IMR-90 (cell line): ENCODE measurements around the gene ASH1L. TPM values are rescaled to one million over a fixed set of nuclear protein-coding genes. Genes with fewer than 3 reads are reported as not detected.

Experiments
- ATAC-seq: fragments of 200-7000 bp; cut with Tn5 transposase; 2 replicates; pipeline ENCODE4 v1.9.1; 2020; ENCODE audit warnings: low read depth, mild to moderate bottlenecking, moderate library complexity
- BruUV-seq: library from RNA; stranded (reverse); fragments of 400-500 nt; replicated peaks from 2 replicates; lab custom pipeline; 2021; lab: Mats Ljungman, UMichigan
- CTCF ChIA-PET: fragments of 300-600 bp; formaldehyde crosslinking; extraction: SDS; loops from one replicate; lab custom pipeline; 2021; ENCODE audit warnings: antibody characterized with exemption; lab: Yijun Ruan, JAX
- POLR2A ChIA-PET: fragments of 300-600 bp; sonication (Branson Sonifier 250); formaldehyde crosslinking; loops from one replicate; lab custom pipeline; 2022; ENCODE audit warnings: antibody characterized with exemption; ENCODE audit not compliant: unreplicated experiment; lab: Charles Lee
- DNase-seq: peaks from one replicate; pipeline ENCODE4 v3.0.0; 2013
- H2AFZ ChIP-seq: replicated peaks from 2 replicates; pipeline ENCODE3; 2013; ENCODE audit warnings: low read length, mild to moderate bottlenecking; ENCODE audit not compliant: poor library complexity
- H2AK5ac ChIP-seq: 2 replicates; pipeline ENCODE4 v1.6.1; 2013; ENCODE audit warnings: low read depth, low read length, inconsistent platforms
- H2AK9ac ChIP-seq: replicated peaks from 2 replicates; pipeline ENCODE3; 2013; ENCODE audit warnings: mild to moderate bottlenecking, low read depth, low read length, moderate library complexity; ENCODE audit not compliant: poor library complexity
- H2BK120ac ChIP-seq: 2 replicates; pipeline ENCODE4 v1.6.1; 2013; ENCODE audit warnings: low read depth, low read length, inconsistent platforms
- H2BK15ac ChIP-seq: 3 replicates; pipeline ENCODE4 v1.6.1; 2013; ENCODE audit warnings: low read depth, low read length, inconsistent platforms
- H2BK20ac ChIP-seq: 2 replicates; pipeline ENCODE4 v1.6.1; 2013; ENCODE audit warnings: low read depth, mild to moderate bottlenecking, inconsistent platforms, low read length, moderate library complexity
- H2BK5ac ChIP-seq: 2 replicates; pipeline ENCODE4 v1.6.1; 2013; ENCODE audit warnings: mild to moderate bottlenecking, low read depth, low read length, inconsistent platforms; ENCODE audit not compliant: poor library complexity, severe bottlenecking
- H3K14ac ChIP-seq: replicated peaks from 2 replicates; pipeline ENCODE4 v1.6.1; 2013; ENCODE audit warnings: low read depth, low read length, inconsistent platforms
- H3K18ac ChIP-seq: 2 replicates; pipeline ENCODE4 v1.6.1; 2013; ENCODE audit warnings: low read depth, low read length, control low read depth
- H3K23ac ChIP-seq: 2 replicates; pipeline ENCODE4 v1.6.1; 2013; ENCODE audit warnings: low read depth, low read length, inconsistent platforms
- H3K27ac ChIP-seq: 2 replicates; pipeline ENCODE4 v1.5.1; 2013; ENCODE audit warnings: mild to moderate bottlenecking, control low read depth, low read length; ENCODE audit not compliant: insufficient read depth
- H3K27me3 ChIP-seq: 2 replicates; pipeline ENCODE4 v1.6.1; 2013; ENCODE audit warnings: low read length; ENCODE audit not compliant: control insufficient read depth, insufficient read depth
- H3K36me3 ChIP-seq: 2 replicates; pipeline ENCODE4 v1.6.1; 2013; ENCODE audit warnings: low read length, mixed read lengths; ENCODE audit not compliant: control insufficient read depth, insufficient read depth
- H3K4ac ChIP-seq: 2 replicates; pipeline ENCODE4 v1.6.1; 2013; ENCODE audit warnings: low read depth, low read length, inconsistent platforms
- H3K4me1 ChIP-seq: 2 replicates; pipeline ENCODE4 v1.6.1; 2013; ENCODE audit warnings: low read length, mixed read lengths; ENCODE audit not compliant: control insufficient read depth, insufficient read depth
- H3K4me2 ChIP-seq: 2 replicates; pipeline ENCODE4 v1.6.1; 2013; ENCODE audit warnings: low read depth, mild to moderate bottlenecking, control low read depth, low read length, moderate library complexity
- H3K4me3 ChIP-seq: 2 replicates; pipeline ENCODE4 v1.5.1; 2013; ENCODE audit warnings: low read depth, mild to moderate bottlenecking, control low read depth, low read length, moderate library complexity; ENCODE audit not compliant: insufficient read depth
- H3K56ac ChIP-seq: 2 replicates; pipeline ENCODE4 v1.6.1; 2013; ENCODE audit warnings: low read length, inconsistent platforms; ENCODE audit not compliant: insufficient read depth; ENCODE audit errors: extremely low read depth
- H3K79me1 ChIP-seq, 2 experiments: 2 replicates each; pipeline ENCODE4 v1.6.1; 2013; ENCODE audit warnings: low read length in 2 of 2, inconsistent platforms in 1 of 2, low read depth in 1 of 2
- H3K9ac ChIP-seq: 2 replicates; pipeline ENCODE4 v1.6.1; 2013; ENCODE audit warnings: low read depth, low read length, control low read depth
- H3K9me1 ChIP-seq: 2 replicates; pipeline ENCODE4 v1.6.1; 2013; ENCODE audit warnings: low read length, inconsistent platforms; ENCODE audit not compliant: insufficient read depth
- H3K9me3 ChIP-seq: 2 replicates; pipeline ENCODE4 v1.6.1; 2013; ENCODE audit warnings: low read length; ENCODE audit not compliant: control insufficient read depth, insufficient read depth
- H4K20me1 ChIP-seq: 2 replicates; pipeline ENCODE4 v1.6.1; 2013; ENCODE audit warnings: low read length, inconsistent platforms; ENCODE audit not compliant: insufficient read depth
- H4K5ac ChIP-seq: 2 replicates; pipeline ENCODE4 v1.6.1; 2013; ENCODE audit warnings: mild to moderate bottlenecking, low read depth, low read length, control low read depth
- H4K8ac ChIP-seq, 2 experiments: 2 replicates each; pipeline ENCODE4 v1.6.1; 2013; ENCODE audit warnings: low read depth in 2 of 2, low read length in 2 of 2, control low read depth in 1 of 2, inconsistent platforms in 1 of 2
- H4K91ac ChIP-seq: 2 replicates; pipeline ENCODE4 v1.6.1; 2013; ENCODE audit warnings: low read depth, low read length, inconsistent platforms; ENCODE audit not compliant: insufficient read depth
- CEBPB ChIP-seq: IDR thresholded peaks from 2 replicates; pipeline ENCODE4 v1.6.1; 2012; ENCODE audit warnings: low read depth, low read length, improper control_type of control experiment
- CHD1 ChIP-seq: IDR thresholded peaks from 2 replicates; pipeline ENCODE4 v1.6.1; 2012; ENCODE audit warnings: low read depth, low read length, improper control_type of control experiment
- CTCF ChIP-seq: conservative IDR thresholded peaks from 2 replicates; pipeline ENCODE4 v1.5.1; 2012; ENCODE audit warnings: mild to moderate bottlenecking, low read depth, low read length, improper control_type of control experiment
- ELK1 ChIP-seq: fragments of 150-350 bp; IDR thresholded peaks from 2 replicates; pipeline ENCODE4 v1.6.1; 2016; ENCODE audit warnings: low read depth, mild to moderate bottlenecking, low read length, moderate library complexity, borderline replicate concordance
- FOS ChIP-seq: fragments of 150-350 bp; IDR thresholded peaks from 2 replicates; pipeline ENCODE4 v1.6.1; 2016; ENCODE audit warnings: low read depth, low read length
- MAZ ChIP-seq: IDR thresholded peaks from 2 replicates; pipeline ENCODE4 v1.6.1; 2012; ENCODE audit warnings: low read depth, mild to moderate bottlenecking, low read length, improper control_type of control experiment, moderate library complexity, borderline replicate concordance
- RAD21 ChIP-seq: IDR thresholded peaks from 2 replicates; pipeline ENCODE4 v1.6.1; 2012; ENCODE audit warnings: low read length, improper control_type of control experiment
- RCOR1 ChIP-seq: IDR thresholded peaks from 2 replicates; pipeline ENCODE4 v1.6.1; 2012; ENCODE audit warnings: mild to moderate bottlenecking, low read length, improper control_type of control experiment; ENCODE audit not compliant: insufficient replicate concordance
- SMC3 ChIP-seq: fragments of 150-350 bp; IDR thresholded peaks from 2 replicates; pipeline ENCODE4 v1.6.1; 2016; ENCODE audit warnings: low read depth, mild to moderate bottlenecking, antibody characterized with exemption, low read length, moderate library complexity
- USF2 ChIP-seq: fragments of 150-350 bp; IDR thresholded peaks from 2 replicates; pipeline ENCODE4 v1.6.1; 2017; ENCODE audit warnings: mild to moderate bottlenecking, antibody characterized with exemption, low read length, low read depth
- WGBS, 2 experiments: methylation state at CpG; one replicate each; pipeline versions ENCODE4 v1.1.5 to v1.1.7; 2013; ENCODE audit warnings: missing lambda C conversion rate in 2 of 2; ENCODE audit not compliant: insufficient read length in 1 of 2; ENCODE audit errors: extremely low coverage in 2 of 2; 5-methylcytosine and 5-hydroxymethylcytosine counted together
- dilution Hi-C: fragments of 300-500 bp; cut with HindIII; formaldehyde crosslinking; loops from one replicate; pipeline ENCODE4 v1.14.3; 2018; ENCODE audit warnings: low sequenced_read_pairs; ENCODE audit not compliant: unreplicated experiment
- in situ Hi-C: fragments of 300-500 bp; cut with MboI; formaldehyde crosslinking; loops from 3 replicates; pipeline ENCODE4 v1.14.3; 2019; ENCODE audit warnings: low sequenced_read_pairs, inconsistent platforms, mixed read lengths
- intact Hi-C: fragments of 100-400 bp; cut with micrococcal nuclease; formaldehyde crosslinking; loops from 2 replicates; pipeline ENCODE4 v1.10.0; 2022
- polyA plus RNA-seq, 3 experiments: library from polyadenylated mRNA; depleted of rRNA; stranded (reverse); fragments of >200 nt; gene quantifications; 2 replicates each; pipeline ENCODE4 v1.2.3, GENCODE V29; 2012; ENCODE audit warnings: low replicate concordance in 1 of 3
- total RNA-seq: library from RNA; depleted of rRNA; stranded (reverse); fragments of >200 nt; gene quantifications from 2 replicates; pipeline ENCODE4 v1.2.3, GENCODE V29; 2012

ASH1L gene
- total and polyA plus RNA-seq, 2 of the 4 experiments (the other 2 are of a cell fraction) = 13.7 to 18.5 TPM

GRCh38 chr1:155322953-155323728, 239.5 kb downstream of the ASH1L start:
- Histone ChIP-seq H3K23ac (no peak overlapping the region), H3K36me3 (peaks cover 21% of the 10 kb centered on the region), H2BK15ac (no peak overlapping the region), H2BK20ac (no peak overlapping the region), H3K56ac (peak overlapping the region; percentile 62; the same call in 1 of the 2 replicates), H3K9me1 (peaks cover 16% of the 10 kb centered on the region; the same call in 1 of the 2 replicates), H3K18ac (no peak overlapping the region), H3K4me2 (peak overlapping the region; percentile 91), H2BK5ac (peak overlapping the region; percentile 75), H4K5ac (no peak overlapping the region), H3K9ac (peak overlapping the region; percentile 41), H2BK120ac (no peak overlapping the region), H2AK5ac (peak overlapping the region; percentile 54; the same call in 1 of the 2 replicates), H4K91ac (peak overlapping the region; percentile 32; the same call in 1 of the 2 replicates), H3K4me1 (peaks cover 18% of the 10 kb centered on the region; the same call in 1 of the 2 replicates), H3K4ac (peak overlapping the region; percentile 37; the same call in 1 of the 2 replicates), H3K79me1 (peaks cover 9 to 66% of the 10 kb centered on the region in 2 experiments), H4K8ac (peak overlapping the region in 1 of 2 experiments; percentile 69; a peak in 2 of 4 replicates), H3K14ac (peak overlapping the region; percentile 42; the same call in 1 of the 2 replicates), H3K9me3 (no peaks in the 10 kb centered on the region), H3K27ac (peak overlapping the region; percentile 70), H3K4me3 (peak overlapping the region; percentile 58), H2AFZ (peak overlapping the region; percentile 88), H2AK9ac (peak overlapping the region; percentile 35), H4K20me1 (peaks cover 25% of the 10 kb centered on the region), H3K27me3 (no peaks in the 10 kb centered on the region)
- ChIA-PET POLR2A (interaction anchor here (1.0 kb wide), 1 partner anchor 10 kb away, joined by 3 read pairs; no protein-coding TSS in a partner anchor), CTCF (interaction anchor here (0.8 to 1.2 kb wide), 3 partner anchors 72 to 73 kb away, joined by 3 to 6 read pairs (median 4); no protein-coding TSS in a partner anchor)
- 1% methylated on average over 23 of the region's 58 CpGs; no CpG with 5 or more reads in 1 of the 2 experiments for WGBS, 2 experiments
- ATAC-seq (peak; percentile 58), DNase-seq (peak; percentile 93)
- in situ Hi-C loops (no loop called here), dilution Hi-C loops (no loop called here), intact Hi-C loops (loop anchor here (1.0 to 10.0 kb wide), 6 partner anchors 46 to 324 kb away; partner anchors contain the start of genes CLK2, HCN3, MTX1 and THBS3)
- no TSS peak for BruUV-seq
- peak; percentile 57 for TF ChIP-seq SMC3
- no peak for TF ChIP-seq CEBPB
- TF ChIP-seq FOS = no peak
- peak; percentile 32 for TF ChIP-seq RCOR1
- peak; percentile 15; the same call in 1 of the 2 replicates for TF ChIP-seq USF2
- no peak; the same call in 1 of the 2 replicates for TF ChIP-seq CHD1
- TF ChIP-seq RAD21 = peak; percentile 79
- TF ChIP-seq MAZ = peak; percentile 91
- peak; percentile 97 for TF ChIP-seq CTCF
- TF ChIP-seq ELK1 = no peak
